ENCODE measurements around the gene TMEM271.

DNA sequence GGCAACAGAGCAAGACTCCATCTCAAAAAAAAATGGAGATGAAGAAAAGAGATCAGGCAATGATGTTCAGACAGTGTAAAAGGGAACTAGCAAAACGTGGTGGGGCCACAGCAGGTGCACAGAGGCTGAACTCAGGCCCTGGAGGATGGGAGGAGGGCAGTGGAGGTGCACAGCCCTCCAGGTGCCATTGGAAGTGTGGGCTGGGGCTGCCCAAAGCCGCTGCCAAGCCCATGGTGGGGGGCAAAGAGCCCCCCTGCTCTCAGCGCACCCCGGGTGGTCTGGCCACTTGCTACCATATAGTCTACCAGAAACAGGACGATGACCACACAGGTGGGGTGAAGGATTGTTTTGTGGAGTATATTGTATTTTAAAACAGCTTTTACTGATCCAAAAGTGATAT, 7.1 kb downstream of the TMEM271 start:
- TF ChIP-seq ZFP30 (CRISPR knock-in tag; IDR thresholded peaks at IDR 0.05) (no peak), PPARA (CRISPR knock-in tag; IDR thresholded peaks at IDR 0.05; ENCODE audit: borderline replicate concordance) (no peak), GLIS3 (CRISPR knock-in tag; IDR thresholded peaks at IDR 0.05) (no peak), BACH2 (CRISPR knock-in tag; IDR thresholded peaks at IDR 0.05; ENCODE audit: borderline replicate concordance) (no peak), ZNF8 (CRISPR knock-in tag; IDR thresholded peaks at IDR 0.05) (no peak), ESRRG (CRISPR knock-in tag; IDR thresholded peaks at IDR 0.05) (no peak), ZFP3 (CRISPR knock-in tag; IDR thresholded peaks at IDR 0.05) (no peak)
- TF ChIP-seq, protein P1, sequence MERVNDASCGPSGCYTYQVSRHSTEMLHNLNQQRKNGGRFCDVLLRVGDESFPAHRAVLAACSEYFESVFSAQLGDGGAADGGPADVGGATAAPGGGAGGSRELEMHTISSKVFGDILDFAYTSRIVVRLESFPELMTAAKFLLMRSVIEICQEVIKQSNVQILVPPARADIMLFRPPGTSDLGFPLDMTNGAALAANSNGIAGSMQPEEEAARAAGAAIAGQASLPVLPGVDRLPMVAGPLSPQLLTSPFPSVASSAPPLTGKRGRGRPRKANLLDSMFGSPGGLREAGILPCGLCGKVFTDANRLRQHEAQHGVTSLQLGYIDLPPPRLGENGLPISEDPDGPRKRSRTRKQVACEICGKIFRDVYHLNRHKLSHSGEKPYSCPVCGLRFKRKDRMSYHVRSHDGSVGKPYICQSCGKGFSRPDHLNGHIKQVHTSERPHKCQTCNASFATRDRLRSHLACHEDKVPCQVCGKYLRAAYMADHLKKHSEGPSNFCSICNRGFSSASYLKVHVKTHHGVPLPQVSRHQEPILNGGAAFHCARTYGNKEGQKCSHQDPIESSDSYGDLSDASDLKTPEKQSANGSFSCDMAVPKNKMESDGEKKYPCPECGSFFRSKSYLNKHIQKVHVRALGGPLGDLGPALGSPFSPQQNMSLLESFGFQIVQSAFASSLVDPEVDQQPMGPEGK (CRISPR knock-in tag; IDR thresholded peaks at IDR 0.05; ENCODE audit: borderline replicate concordance): no peak
- TF ChIP-seq, protein P2, sequence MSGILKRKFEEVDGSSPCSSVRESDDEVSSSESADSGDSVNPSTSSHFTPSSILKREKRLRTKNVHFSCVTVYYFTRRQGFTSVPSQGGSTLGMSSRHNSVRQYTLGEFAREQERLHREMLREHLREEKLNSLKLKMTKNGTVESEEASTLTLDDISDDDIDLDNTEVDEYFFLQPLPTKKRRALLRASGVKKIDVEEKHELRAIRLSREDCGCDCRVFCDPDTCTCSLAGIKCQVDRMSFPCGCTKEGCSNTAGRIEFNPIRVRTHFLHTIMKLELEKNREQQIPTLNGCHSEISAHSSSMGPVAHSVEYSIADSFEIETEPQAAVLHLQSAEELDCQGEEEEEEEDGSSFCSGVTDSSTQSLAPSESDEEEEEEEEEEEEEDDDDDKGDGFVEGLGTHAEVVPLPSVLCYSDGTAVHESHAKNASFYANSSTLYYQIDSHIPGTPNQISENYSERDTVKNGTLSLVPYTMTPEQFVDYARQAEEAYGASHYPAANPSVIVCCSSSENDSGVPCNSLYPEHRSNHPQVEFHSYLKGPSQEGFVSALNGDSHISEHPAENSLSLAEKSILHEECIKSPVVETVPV (CRISPR knock-in tag; IDR thresholded peaks at IDR 0.05): no peak

Measured in SK-N-SH treated with all-trans-retinoic acid at 6 μM for 48 hours (cell line).